NT2/D1 (cell line): ENCODE data around the gene NFAM1.

ENCODE experiments used
- DNase-seq: peaks from one replicate; pipeline ENCODE4 v3.0.0-alpha.2; 2011; ENCODE audit warnings: low read depth, low spot score
- H3K27me3 ChIP-seq: 2 replicates; pipeline ENCODE4 v1.6.0; 2011; ENCODE audit warnings: mild to moderate bottlenecking; ENCODE audit not compliant: insufficient read length, insufficient read depth
- H3K36me3 ChIP-seq: 2 replicates; pipeline ENCODE4 v1.6.1; 2011; ENCODE audit warnings: mild to moderate bottlenecking, low read length, mixed read lengths; ENCODE audit not compliant: insufficient read depth, insufficient read length
- H3K4me1 ChIP-seq: 2 replicates; pipeline ENCODE4 v1.5.1; 2011; ENCODE audit not compliant: insufficient read depth, insufficient read length
- H3K4me3 ChIP-seq: 2 replicates; pipeline ENCODE4 v1.5.1; 2011; ENCODE audit warnings: low read depth; ENCODE audit not compliant: insufficient read length
- H3K9ac ChIP-seq: 2 replicates; pipeline ENCODE4 v1.6.0; 2011; ENCODE audit warnings: low read depth; ENCODE audit not compliant: insufficient read length
- H3K9me3 ChIP-seq: 2 replicates; pipeline ENCODE4 v1.5.1; 2011; ENCODE audit warnings: mild to moderate bottlenecking, low read length; ENCODE audit not compliant: insufficient read depth
- SUZ12 ChIP-seq: IDR thresholded peaks from 2 replicates; pipeline ENCODE4 v1.6.1; 2011; ENCODE audit not compliant: insufficient read length, insufficient read depth; ENCODE audit errors: extremely low read depth
- YY1 ChIP-seq: IDR thresholded peaks from 2 replicates; pipeline ENCODE4 v1.6.1; 2011; ENCODE audit not compliant: insufficient read length, insufficient read depth
- ZNF274 ChIP-seq: IDR thresholded peaks from 2 replicates; pipeline ENCODE4 v1.6.1; 2011; ENCODE audit warnings: mild to moderate bottlenecking, low read depth, low read length

NFAM1 gene

GRCh38 chr22:42425337-42425988 lies 6.7 kb downstream of the NFAM1 start:
- Histone ChIP-seq H3K4me1 (peaks cover 14% of the 10 kb centered on the region), H3K36me3 (no peaks in the 10 kb centered on the region), H3K9me3 (no peaks in the 10 kb centered on the region), H3K4me3 (no peak overlapping the region), H3K9ac (no peak overlapping the region), H3K27me3 (peaks cover 8% of the 10 kb centered on the region)
- no peak for TF ChIP-seq ZNF274
- TF ChIP-seq SUZ12: no peak
- TF ChIP-seq YY1: no peak
- no peak for DNase-seq

- peaks cover 4% of the 10 kb centered on the region for H3K27me3 ChIP-seq
These were observed 12.8 kb downstream of the NFAM1 start for GRCh38 chr22:42419243-42419881.

GRCh38 chr22:42418811-42419242 lies 13.4 kb downstream of the NFAM1 start:
- Histone ChIP-seq H3K9ac (no peak overlapping the region), H3K4me3 (no peak overlapping the region), H3K9me3 (no peaks in the 10 kb centered on the region), H3K36me3 (no peaks in the 10 kb centered on the region), H3K4me1 (peaks cover 14% of the 10 kb centered on the region), H3K27me3 (peaks cover 4% of the 10 kb centered on the region)
- TF ChIP-seq SUZ12: no peak
- no peak for TF ChIP-seq ZNF274
- no peak for TF ChIP-seq YY1
- no peak for DNase-seq

More at GRCh38 chr22:42419243-42419881, 12.8 kb downstream of the NFAM1 start:
- Histone ChIP-seq H3K4me3 (no peak overlapping the region), H3K9ac (no peak overlapping the region), H3K36me3 (no peaks in the 10 kb centered on the region), H3K4me1 (peaks cover 14% of the 10 kb centered on the region), H3K9me3 (no peaks in the 10 kb centered on the region)
- TF ChIP-seq YY1: no peak
- TF ChIP-seq SUZ12: no peak
- TF ChIP-seq ZNF274: no peak
- no peak for DNase-seq

GRCh38 chr22:42417645-42418305 lies 14.4 kb downstream of the NFAM1 start:
- peaks cover 4% of the 10 kb centered on the region for H3K27me3 ChIP-seq
- peaks cover 16% of the 10 kb centered on the region for H3K4me1 ChIP-seq
- TF ChIP-seq SUZ12: no peak
- TF ChIP-seq YY1: no peak
- TF ChIP-seq ZNF274: no peak
- DNase-seq: no peak
- peak overlapping the region; percentile 21 for H3K9ac ChIP-seq
- no peaks in the 10 kb centered on the region for H3K36me3 ChIP-seq
- H3K4me3 ChIP-seq: no peak overlapping the region
- no peaks in the 10 kb centered on the region for H3K9me3 ChIP-seq

GRCh38 chr22:42416671-42417230 lies 15.5 kb downstream of the NFAM1 start:
- Histone ChIP-seq H3K9ac (no peak overlapping the region), H3K27me3 (peaks cover 4% of the 10 kb centered on the region), H3K4me1 (peaks cover 14% of the 10 kb centered on the region), H3K9me3 (no peaks in the 10 kb centered on the region), H3K4me3 (no peak overlapping the region), H3K36me3 (no peaks in the 10 kb centered on the region)
- no peak for DNase-seq
- TF ChIP-seq SUZ12 (no peak), ZNF274 (no peak), YY1 (no peak)

GRCh38 chr22:42414565-42415303 lies 17.5 kb downstream of the NFAM1 start:
- no peak for TF ChIP-seq SUZ12
- no peak for TF ChIP-seq ZNF274
- TF ChIP-seq YY1: no peak
- Histone ChIP-seq H3K4me3 (no peak overlapping the region), H3K36me3 (no peaks in the 10 kb centered on the region), H3K9me3 (no peaks in the 10 kb centered on the region), H3K27me3 (peaks cover 4% of the 10 kb centered on the region), H3K9ac (no peak overlapping the region), H3K4me1 (peaks cover 10% of the 10 kb centered on the region)
- DNase-seq: no peak

GRCh38 chr22:42414021-42414420 lies 18.2 kb downstream of the NFAM1 start:
- H3K9ac ChIP-seq: no peak overlapping the region
- no peaks in the 10 kb centered on the region for H3K36me3 ChIP-seq
- TF ChIP-seq YY1 (no peak), SUZ12 (no peak), ZNF274 (no peak)
- peaks cover 10% of the 10 kb centered on the region for H3K4me1 ChIP-seq
- H3K27me3 ChIP-seq: peaks cover 4% of the 10 kb centered on the region
- no peak overlapping the region for H3K4me3 ChIP-seq
- no peak for DNase-seq
- no peaks in the 10 kb centered on the region for H3K9me3 ChIP-seq
